H9 (cell line): ENCODE data around the gene IRF2BPL. TPM values are rescaled to one million over a fixed set of nuclear protein-coding genes. Genes with fewer than 3 reads are reported as not detected.

ENCODE experiments used
- DNase-seq: peaks from one replicate; pipeline ENCODE4 v3.0.0-alpha.2; 2017
- H2AFZ ChIP-seq: one replicate; pipeline ENCODE4 v1.6.1; 2013; ENCODE audit warnings: mild to moderate bottlenecking, low read length, control low read depth, moderate library complexity
- H2AK5ac ChIP-seq: 2 replicates; pipeline ENCODE4 v1.6.1; 2013; ENCODE audit warnings: low read length, control low read depth, mixed read lengths; ENCODE audit not compliant: insufficient read length
- H2BK120ac ChIP-seq: one replicate; pipeline ENCODE4 v1.6.1; 2013; ENCODE audit warnings: low read depth, mild to moderate bottlenecking, low read length, control low read depth, inconsistent platforms; ENCODE audit not compliant: poor library complexity, severe bottlenecking
- H2BK12ac ChIP-seq: 2 replicates; pipeline ENCODE4 v1.6.1; 2013; ENCODE audit warnings: low read length, control low read depth, mixed read lengths, low read depth; ENCODE audit not compliant: insufficient read length
- H2BK15ac ChIP-seq: 2 replicates; pipeline ENCODE4 v1.6.1; 2013; ENCODE audit warnings: low read depth, low read length, control low read depth
- H2BK20ac ChIP-seq: one replicate; pipeline ENCODE4 v1.6.1; 2013; ENCODE audit warnings: low read depth, mild to moderate bottlenecking, low read length, control low read depth, inconsistent platforms; ENCODE audit not compliant: poor library complexity, severe bottlenecking
- H2BK5ac ChIP-seq: 2 replicates; pipeline ENCODE4 v1.6.1; 2013; ENCODE audit warnings: low read length, control low read depth, mixed read lengths; ENCODE audit not compliant: insufficient read length
- H3K14ac ChIP-seq: 2 replicates; pipeline ENCODE4 v1.6.1; 2013; ENCODE audit warnings: low read length, control low read depth; ENCODE audit not compliant: insufficient read depth
- H3K18ac ChIP-seq: 2 replicates; pipeline ENCODE4 v1.6.1; 2013; ENCODE audit warnings: low read depth, mild to moderate bottlenecking, mixed read lengths, low read length, control low read depth; ENCODE audit not compliant: insufficient read length
- H3K23ac ChIP-seq: 2 replicates; pipeline ENCODE4 v1.6.1; 2013; ENCODE audit warnings: low read length, control low read depth, mixed read lengths, low read depth; ENCODE audit not compliant: insufficient read length
- H3K23me2 ChIP-seq: 2 replicates; pipeline ENCODE4 v1.6.1; 2013; ENCODE audit warnings: low read depth, mild to moderate bottlenecking, mixed read lengths, low read length, control low read depth; ENCODE audit not compliant: insufficient read length, poor library complexity, severe bottlenecking
- H3K27ac ChIP-seq: 2 replicates; pipeline ENCODE4 v1.5.1; 2013; ENCODE audit warnings: low read length, control low read depth, mixed read lengths, low read depth; ENCODE audit not compliant: insufficient read length
- H3K27me3 ChIP-seq: 2 replicates; pipeline ENCODE4 v1.6.1; 2013; ENCODE audit warnings: low read length, control low read depth, inconsistent platforms; ENCODE audit not compliant: insufficient read depth
- H3K4ac ChIP-seq: 2 replicates; pipeline ENCODE4 v1.6.1; 2013; ENCODE audit warnings: low read depth, mild to moderate bottlenecking, control low read depth, inconsistent platforms, low read length, moderate library complexity
- H3K4me1 ChIP-seq: 2 replicates; pipeline ENCODE4 v1.6.1; 2013; ENCODE audit warnings: low read length, control low read depth, inconsistent platforms; ENCODE audit not compliant: insufficient read depth
- H3K4me2 ChIP-seq: 2 replicates; pipeline ENCODE4 v1.6.1; 2013; ENCODE audit warnings: low read length, control low read depth, mixed read lengths; ENCODE audit not compliant: insufficient read length, insufficient read depth
- H3K56ac ChIP-seq: 2 replicates; pipeline ENCODE4 v1.6.1; 2013; ENCODE audit warnings: low read depth, mild to moderate bottlenecking, mixed read lengths, low read length, control low read depth; ENCODE audit not compliant: insufficient read length
- H3K79me1 ChIP-seq: 2 replicates; pipeline ENCODE4 v1.6.1; 2013; ENCODE audit warnings: low read depth, mild to moderate bottlenecking, moderate library complexity, low read length, control low read depth, inconsistent platforms; ENCODE audit not compliant: insufficient read depth, poor library complexity, severe bottlenecking
- H3K79me2 ChIP-seq: 2 replicates; pipeline ENCODE4 v1.6.1; 2013; ENCODE audit warnings: low read length, control low read depth, inconsistent platforms; ENCODE audit not compliant: insufficient read depth
- H3K9ac ChIP-seq: 2 replicates; pipeline ENCODE4 v1.6.1; 2013; ENCODE audit warnings: low read length, control low read depth, mixed read lengths; ENCODE audit not compliant: insufficient read length; ENCODE audit errors: extremely low read depth
- H3K9me3 ChIP-seq: one replicate; pipeline ENCODE4 v1.6.1; 2013; ENCODE audit warnings: low read depth, low read length, inconsistent platforms; ENCODE audit not compliant: control insufficient read depth
- H3T11ph ChIP-seq: one replicate; pipeline ENCODE4 v1.6.1; 2013; ENCODE audit warnings: mild to moderate bottlenecking, low read length, control low read depth, inconsistent platforms
- H4K20me1 ChIP-seq: one replicate; pipeline ENCODE4 v1.6.1; 2013; ENCODE audit not compliant: control insufficient read depth, insufficient read length, insufficient read depth
- H4K5ac ChIP-seq: 2 replicates; pipeline ENCODE4 v1.6.1; 2013; ENCODE audit warnings: low read depth, mild to moderate bottlenecking, mixed read lengths, low read length, control low read depth; ENCODE audit not compliant: insufficient read length
- H4K8ac ChIP-seq: replicated peaks from 2 replicates; pipeline ENCODE4 v1.6.1; 2013; ENCODE audit warnings: low read length, control low read depth, mixed read lengths, low read depth; ENCODE audit not compliant: insufficient read length
- H4K91ac ChIP-seq: 2 replicates; pipeline ENCODE4 v1.6.1; 2013; ENCODE audit warnings: low read depth, mild to moderate bottlenecking, moderate library complexity, mixed read lengths, low read length, control low read depth; ENCODE audit not compliant: insufficient read length
- H3K27ac Mint-ChIP-seq, 3 experiments: 2 replicates in 2 of 3; 3 replicates in 1 of 3; pipeline ENCODE4 v1.8.0; 2020 to 2021; ENCODE audit warnings: mixed read lengths in 3 of 3, mild to moderate bottlenecking in 1 of 3, moderate library complexity in 1 of 3
- H3K27me3 Mint-ChIP-seq: 2 replicates; pipeline ENCODE4 v1.8.0; 2021; ENCODE audit warnings: low read depth, mild to moderate bottlenecking, moderate library complexity, mixed read lengths
- H3K36me3 Mint-ChIP-seq, 3 experiments: 2 replicates in 2 of 3; 3 replicates in 1 of 3; pipeline ENCODE4 v1.8.0; 2020 to 2021; ENCODE audit warnings: low read depth in 3 of 3, mixed read lengths in 3 of 3; ENCODE audit not compliant: insufficient read depth in 1 of 3
- H3K4me1 Mint-ChIP-seq, 2 experiments: 2 replicates each; pipeline ENCODE4 v1.8.0; 2020; ENCODE audit warnings: mixed read lengths in 2 of 2
- H3K4me3 Mint-ChIP-seq, 2 experiments: 2 replicates in 1 of 2; 3 replicates in 1 of 2; pipeline ENCODE4 v1.8.0; 2020 to 2021; ENCODE audit warnings: mild to moderate bottlenecking in 2 of 2, mixed read lengths in 2 of 2, moderate library complexity in 1 of 2
- H3K9me3 Mint-ChIP-seq, 2 experiments: 2 replicates in 1 of 2; 3 replicates in 1 of 2; pipeline ENCODE4 v1.8.0; 2020; ENCODE audit warnings: mild to moderate bottlenecking in 2 of 2, mixed read lengths in 2 of 2, moderate library complexity in 1 of 2
- whole genome bisulfite sequencing: extraction: QIAGEN DNeasy Blood & Tissue Kit; methylation state at CpG from one replicate; pipeline ENCODE4 v1.1.7; 2013; ENCODE audit warnings: missing lambda C conversion rate, low lambda C conversion rate, mixed read lengths; ENCODE audit not compliant: insufficient read length; ENCODE audit errors: extremely low coverage; 5-methylcytosine and 5-hydroxymethylcytosine counted together
- long read RNA-seq: library from polyadenylated mRNA; unstranded; transcript quantifications from one replicate; pipeline ENCODE4 v2.0.0, GENCODE V29; 2020
- total RNA-seq: library from RNA; stranded (reverse); gene quantifications from 2 replicates; pipeline ENCODE4 v1.2.1, GENCODE V29; 2021
- TF ChIP-seq, protein P1 (sequence below): fragments of 200-600 bp; sonication (generic); conservative IDR thresholded peaks from 3 replicates; pipeline ENCODE4 v1.8.0; 2021; ENCODE audit warnings: antibody characterized with exemption, mild to moderate bottlenecking

The IRF2BPL gene
- 59.0 and 60.1 TPM in 2 replicates for total RNA-seq
- long read RNA-seq, full-length matches to known transcripts: 3 of 3 reads
- long read RNA-seq, partial matches to known transcripts: 0 of 3 reads
- long read RNA-seq, other reads (novel, unspliced or antisense): 0 of 3 reads

- H3K9me3 Mint-ChIP-seq: no peaks in the 10 kb centered on the region
- Histone ChIP-seq H3K79me2 (peaks cover 14% of the 10 kb centered on the region; the same call in 1 of the 2 replicates), H2BK5ac (no peak within 1 kb of the TSS), H2BK15ac (no peak within 1 kb of the TSS), H4K91ac (peak within 1 kb of the TSS; percentile 50), H3K4me1 (peaks cover 6% of the 10 kb centered on the region), H2AFZ (no peak within 1 kb of the TSS), H3K23me2 (peaks cover 48% of the 10 kb centered on the region), H3K18ac (peak within 1 kb of the TSS; percentile 83), H3K4ac (no peak within 1 kb of the TSS; the same call in 1 of the 2 replicates), H3K27ac (peak within 1 kb of the TSS; percentile 35), H3K56ac (no peak within 1 kb of the TSS), H3T11ph (no peak within 1 kb of the TSS), H3K14ac (peak within 1 kb of the TSS; percentile 93), H2BK120ac (peak within 1 kb of the TSS; percentile 15), H3K23ac (no peak within 1 kb of the TSS), H3K4me2 (peak within 1 kb of the TSS; percentile 78), H4K5ac (peak within 1 kb of the TSS; percentile 77), H4K8ac (no peak within 1 kb of the TSS), H3K79me1 (no peaks in the 10 kb centered on the region), H3K9me3 (no peaks in the 10 kb centered on the region), H3K27me3 (no peaks in the 10 kb centered on the region), H2AK5ac (no peak within 1 kb of the TSS), H2BK12ac (peak within 1 kb of the TSS; percentile 7), H3K9ac (peak within 1 kb of the TSS; percentile 80), H2BK20ac (peak within 1 kb of the TSS; percentile 85), H4K20me1 (peaks cover 6% of the 10 kb centered on the region)
- H3K4me1 Mint-ChIP-seq: peaks cover 41 to 58% of the 10 kb centered on the region in 2 experiments
- H3K27ac Mint-ChIP-seq: peak within 1 kb of the TSS; percentile 97 to 99 (median 97)
- H3K4me3 Mint-ChIP-seq: peak within 1 kb of the TSS; percentile 74 to 88
- DNase-seq: peak; percentile 97
- H3K36me3 Mint-ChIP-seq: peaks cover 4 to 10% (median 9%) of the 10 kb centered on the region in 3 experiments; a peak in 6 of 7 replicates
- TF ChIP-seq, protein P1, sequence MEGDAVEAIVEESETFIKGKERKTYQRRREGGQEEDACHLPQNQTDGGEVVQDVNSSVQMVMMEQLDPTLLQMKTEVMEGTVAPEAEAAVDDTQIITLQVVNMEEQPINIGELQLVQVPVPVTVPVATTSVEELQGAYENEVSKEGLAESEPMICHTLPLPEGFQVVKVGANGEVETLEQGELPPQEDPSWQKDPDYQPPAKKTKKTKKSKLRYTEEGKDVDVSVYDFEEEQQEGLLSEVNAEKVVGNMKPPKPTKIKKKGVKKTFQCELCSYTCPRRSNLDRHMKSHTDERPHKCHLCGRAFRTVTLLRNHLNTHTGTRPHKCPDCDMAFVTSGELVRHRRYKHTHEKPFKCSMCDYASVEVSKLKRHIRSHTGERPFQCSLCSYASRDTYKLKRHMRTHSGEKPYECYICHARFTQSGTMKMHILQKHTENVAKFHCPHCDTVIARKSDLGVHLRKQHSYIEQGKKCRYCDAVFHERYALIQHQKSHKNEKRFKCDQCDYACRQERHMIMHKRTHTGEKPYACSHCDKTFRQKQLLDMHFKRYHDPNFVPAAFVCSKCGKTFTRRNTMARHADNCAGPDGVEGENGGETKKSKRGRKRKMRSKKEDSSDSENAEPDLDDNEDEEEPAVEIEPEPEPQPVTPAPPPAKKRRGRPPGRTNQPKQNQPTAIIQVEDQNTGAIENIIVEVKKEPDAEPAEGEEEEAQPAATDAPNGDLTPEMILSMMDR: no peak
- H3K27me3 Mint-ChIP-seq: no peaks in the 10 kb centered on the region
- no CpG with 5 or more reads among the region's 84 CpGs for WGBS
Observed at GRCh38 chr14:77028384-77029231, at the start of gene IRF2BPL. TSS of gene IRF2BPL (minus strand) at chr14:77028708. CDS start at chr14:77027792, 916 bp downstream.
